Uterus (tissue), 4 donors: ENCODE data around the gene APOA1. TPM values are rescaled to one million over a fixed set of nuclear protein-coding genes. Genes with fewer than 3 reads are reported as not detected.

Source experiments
- DNase-seq, 2 donors: peaks; one replicate each; pipeline ENCODE4 v3.0.0-alpha.2; 2019 to 2020
- H3K27ac ChIP-seq, 2 donors: fragments of 200-600 bp; sonication (generic); 1 replicate in 1 of 2; 2 replicates in 1 of 2; pipeline ENCODE4 v1.5.1; 2016 to 2018
- H3K27me3 ChIP-seq, 2 donors: fragments of 200-600 bp; sonication (generic); one replicate each; pipeline ENCODE4 v1.5.1; 2018 to 2019; ENCODE audit warnings: control low read depth in 1 of 2
- H3K36me3 ChIP-seq, 2 donors: fragments of 200-600 bp; sonication (generic); one replicate each; pipeline ENCODE4 v1.5.1; 2019; ENCODE audit warnings: control low read depth in 1 of 2
- H3K4me1 ChIP-seq, 2 donors: fragments of 200-600 bp; sonication (generic); one replicate each; pipeline ENCODE4 v1.5.1; 2018 to 2019; ENCODE audit warnings: control low read depth in 1 of 2
- H3K4me3 ChIP-seq, 2 donors: fragments of 200-600 bp; sonication (generic); 1 replicate in 1 of 2; 2 replicates in 1 of 2; pipeline ENCODE4 v1.5.1; 2018 to 2019; ENCODE audit warnings: mild to moderate bottlenecking in 1 of 2
- H3K9me3 ChIP-seq, 2 donors: fragments of 200-600 bp; sonication (generic); one replicate each; pipeline ENCODE4 v1.5.1; 2019; ENCODE audit warnings: control low read depth in 1 of 2
- CTCF ChIP-seq, 4 experiments: fragments of 200-600 bp in 2 of 4; fragments of 450-650 bp in 2 of 4; sonication (generic) in 2 of 4; IDR thresholded peaks; one replicate each; pipeline ENCODE4 v1.5.1; 2016 to 2019; ENCODE audit warnings: antibody characterized with exemption in 4 of 4, mild to moderate bottlenecking in 2 of 4, moderate library complexity in 1 of 4
- POLR2A ChIP-seq, 2 donors: fragments of 450-650 bp; IDR thresholded peaks; one replicate each; pipeline ENCODE4 v1.6.1; 2016; ENCODE audit warnings: antibody characterized with exemption in 2 of 2, mild to moderate bottlenecking in 1 of 2, moderate library complexity in 1 of 2
- intact Hi-C: fragments of 100-400 bp; cut with DNase I; formaldehyde crosslinking; loops from one replicate; pipeline ENCODE4 v1.15.1; 2023; ENCODE audit warnings: low total_unique reads
- total RNA-seq, 4 donors: library from RNA; depleted of rRNA in 3 of 4; stranded (reverse); fragments of >200 nt in 3 of 4; gene quantifications; one replicate each; pipeline versions ENCODE4 v1.1.0 to v1.2.4, GENCODE V29; 2014 to 2023
- donor health status: DM: yes; HTN: yes; CAD: no.

Gene APOA1
- total RNA-seq = 1 to 10 TPM in 2 of 4 donors, not detected in 2; 2.2 to 3.5 TPM

GRCh38 chr11:116837231-116838091 is at the start of gene APOA1:
TSS of gene APOA1 (minus strand) at chr11:116837622. CDS start at chr11:116837387, 235 bp downstream.
- intact Hi-C loops = no loop called here
- Histone ChIP-seq H3K36me3 (no peaks in the 10 kb centered on the region), H3K9me3 (no peaks in the 10 kb centered on the region), H3K27ac (peak within 1 kb of the TSS in 1 of 2 donors; percentile 66), H3K27me3 (no peaks in the 10 kb centered on the region), H3K4me1 (peaks cover 0 to 5% of the 10 kb centered on the region in 2 donors), H3K4me3 (no peak within 1 kb of the TSS)
- DNase-seq = peak; percentile 27 to 46
- no peak for TF ChIP-seq CTCF (IDR thresholded peaks at IDR 0.05)

- Histone ChIP-seq H3K4me3 (no peak overlapping the region), H3K27me3 (no peaks in the 10 kb centered on the region), H3K9me3 (no peaks in the 10 kb centered on the region), H3K36me3 (no peaks in the 10 kb centered on the region), H3K4me1 (no peaks in the 10 kb centered on the region), H3K27ac (peak overlapping the region; percentile 38 to 48)
- intact Hi-C loops = no loop called here
- DNase-seq = peak in 1 of 2 donors; percentile 21
- no peak for TF ChIP-seq CTCF (IDR thresholded peaks at IDR 0.05)
- TF ChIP-seq POLR2A (IDR thresholded peaks at IDR 0.05) = no peak
Observed at GRCh38 chr11:116885951-116886655, 48.7 kb upstream of the APOA1 start.

- no peaks in the 10 kb centered on the region for H3K4me1 ChIP-seq
- no peak overlapping the region for H3K4me3 ChIP-seq
- no peak overlapping the region for H3K27ac ChIP-seq
- no peaks in the 10 kb centered on the region for H3K27me3 ChIP-seq
- DNase-seq = no peak
- intact Hi-C loops = no loop called here
- TF ChIP-seq POLR2A (IDR thresholded peaks at IDR 0.05) (no peak), CTCF (IDR thresholded peaks at IDR 0.05) (no peak)
- no peaks in the 10 kb centered on the region for H3K36me3 ChIP-seq
- H3K9me3 ChIP-seq = no peaks in the 10 kb centered on the region
Observed at GRCh38 chr11:116882386-116882785, 45.0 kb upstream of the APOA1 start.

GRCh38 chr11:116881143-116881542 is 43.7 kb upstream of the APOA1 start:
- H3K27ac ChIP-seq = no peak overlapping the region
- H3K36me3 ChIP-seq = no peaks in the 10 kb centered on the region
- H3K9me3 ChIP-seq = no peaks in the 10 kb centered on the region
- H3K27me3 ChIP-seq = no peaks in the 10 kb centered on the region
- intact Hi-C loops = no loop called here
- no peak for TF ChIP-seq POLR2A (IDR thresholded peaks at IDR 0.05)
- TF ChIP-seq CTCF (IDR thresholded peaks at IDR 0.05) = no peak
- no peak overlapping the region for H3K4me3 ChIP-seq
- H3K4me1 ChIP-seq = no peaks in the 10 kb centered on the region
- DNase-seq = no peak
